Measurements from ENCODE around the gene HSD17B3. TPM values are rescaled to one million over a fixed set of nuclear protein-coding genes. Genes with fewer than 3 reads are reported as not detected.

The HSD17B3 gene
- total and polyA plus RNA-seq, 2 donors (not counting 3 experiments of a cell fraction or from before 2014, with no cell fraction given) = 0.46 TPM; not detected in 1

DNA sequence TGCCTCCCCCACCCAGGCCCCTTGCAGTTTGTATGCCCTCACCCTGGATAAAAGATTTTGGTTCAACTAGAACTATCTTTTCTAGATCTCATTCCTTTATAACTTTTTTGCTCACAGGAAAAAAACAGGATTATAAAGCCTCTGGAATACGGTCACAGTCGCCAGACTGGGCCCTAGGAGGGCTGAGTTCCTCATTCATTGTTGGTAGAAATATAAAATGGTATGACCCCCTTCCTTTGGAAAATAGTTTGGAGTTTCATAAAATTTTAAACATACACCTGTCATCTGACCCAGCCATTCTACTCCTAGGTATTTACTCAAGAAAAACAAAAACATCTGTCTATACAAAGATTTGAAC, 82.1 kb downstream of the HSD17B3 start:
- POLR2A ChIA-PET = no interaction called here
- DNase-seq (ENCODE audit: low read depth, low spot score) (no peak), FAIRE-seq (no peak)
- no peak overlapping the region for H2AFZ ChIP-seq (ENCODE audit: low read depth, low read length)
- no peaks in the 10 kb centered on the region for H3K9me3 ChIP-seq (replicated peaks; ENCODE audit: control insufficient read depth, insufficient read depth, low read length)
- H3K27ac ChIP-seq (ENCODE audit: insufficient read depth, low read depth, low read length) = no peak overlapping the region
- H3K36me3 ChIP-seq (ENCODE audit: control insufficient read depth in 2 of 2, extremely low read depth in 1 of 2, insufficient read depth in 2 of 2, low read length in 2 of 2) = no peaks in the 10 kb centered on the region
- CTCF ChIA-PET = interaction anchor here (2.7 to 3.4 kb wide), 3 partner anchors 12 to 1092 kb away, joined by 14 to 26 read pairs (median 14); no protein-coding TSS in a partner anchor
- H3K27me3 ChIP-seq (ENCODE audit: control insufficient read depth in 2 of 2, insufficient read depth in 2 of 2, low read length in 2 of 2) = peaks cover 8 to 21% of the 10 kb centered on the region in 2 experiments
- peaks cover 7% of the 10 kb centered on the region for H3K4me1 ChIP-seq (ENCODE audit: control insufficient read depth, extremely low read depth, insufficient read depth, low read length)
- BruUV-seq (replicated peaks) = no TSS peak
- TF ChIP-seq GATA2 (IDR thresholded peaks at IDR 0.05; ENCODE audit: insufficient read depth, insufficient read length, low read depth, low read length) (no peak), POLR2A (IDR thresholded peaks at IDR 0.05; ENCODE audit: low read depth, low read length) (no peak), POLR2AphosphoS5 (IDR thresholded peaks at IDR 0.05; ENCODE audit: insufficient read depth, low read depth, low read length) (no peak), EZH2 (IDR thresholded peaks at IDR 0.05; ENCODE audit: borderline replicate concordance, low read depth, low read length, severe bottlenecking) (no peak), MYC (IDR thresholded peaks at IDR 0.05; ENCODE audit: low read depth, low read length) (no peak)
- TF ChIP-seq, protein P1, sequence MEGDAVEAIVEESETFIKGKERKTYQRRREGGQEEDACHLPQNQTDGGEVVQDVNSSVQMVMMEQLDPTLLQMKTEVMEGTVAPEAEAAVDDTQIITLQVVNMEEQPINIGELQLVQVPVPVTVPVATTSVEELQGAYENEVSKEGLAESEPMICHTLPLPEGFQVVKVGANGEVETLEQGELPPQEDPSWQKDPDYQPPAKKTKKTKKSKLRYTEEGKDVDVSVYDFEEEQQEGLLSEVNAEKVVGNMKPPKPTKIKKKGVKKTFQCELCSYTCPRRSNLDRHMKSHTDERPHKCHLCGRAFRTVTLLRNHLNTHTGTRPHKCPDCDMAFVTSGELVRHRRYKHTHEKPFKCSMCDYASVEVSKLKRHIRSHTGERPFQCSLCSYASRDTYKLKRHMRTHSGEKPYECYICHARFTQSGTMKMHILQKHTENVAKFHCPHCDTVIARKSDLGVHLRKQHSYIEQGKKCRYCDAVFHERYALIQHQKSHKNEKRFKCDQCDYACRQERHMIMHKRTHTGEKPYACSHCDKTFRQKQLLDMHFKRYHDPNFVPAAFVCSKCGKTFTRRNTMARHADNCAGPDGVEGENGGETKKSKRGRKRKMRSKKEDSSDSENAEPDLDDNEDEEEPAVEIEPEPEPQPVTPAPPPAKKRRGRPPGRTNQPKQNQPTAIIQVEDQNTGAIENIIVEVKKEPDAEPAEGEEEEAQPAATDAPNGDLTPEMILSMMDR (IDR thresholded peaks at IDR 0.05; ENCODE audit: extremely low read depth in 1 of 2, insufficient read depth in 1 of 2, low read depth in 1 of 2, low read length in 2 of 2) = no peak
- TF ChIP-seq, protein P2, sequence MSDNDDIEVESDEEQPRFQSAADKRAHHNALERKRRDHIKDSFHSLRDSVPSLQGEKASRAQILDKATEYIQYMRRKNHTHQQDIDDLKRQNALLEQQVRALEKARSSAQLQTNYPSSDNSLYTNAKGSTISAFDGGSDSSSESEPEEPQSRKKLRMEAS (IDR thresholded peaks at IDR 0.05; ENCODE audit: insufficient read depth, insufficient read length) = no peak
- H3K9ac ChIP-seq (replicated peaks; ENCODE audit: extremely low read depth, insufficient read depth, low read length) = no peak overlapping the region
- H3K4me3 ChIP-seq (replicated peaks in 1 of 3; ENCODE audit: insufficient read depth in 1 of 3, low read depth in 1 of 3, low read length in 3 of 3) = no peak overlapping the region
- no peaks in the 10 kb centered on the region for H4K20me1 ChIP-seq (replicated peaks; ENCODE audit: control insufficient read depth, extremely low read depth, insufficient read depth, low read length)
- no peaks in the 10 kb centered on the region for H3K79me2 ChIP-seq (ENCODE audit: control insufficient read depth, insufficient read depth, low read length)
- no peak overlapping the region for H3K4me2 ChIP-seq (ENCODE audit: insufficient read depth, low read length)
- dilution Hi-C loops (cut with MboI; ENCODE audit: extremely low pct_ligation_motif_present, low sequenced_read_pairs) (no loop called here), intact Hi-C loops (cut with micrococcal nuclease) (loop anchor here (2.0 to 10.0 kb wide), 10 partner anchors 89 to 1437 kb away; no protein-coding TSS in a partner anchor)
- no peaks in the 10 kb centered on the region for H3K9me1 ChIP-seq (replicated peaks; ENCODE audit: control insufficient read depth, extremely low read depth, insufficient read depth, low read length)

Data from endothelial cell of umbilical vein (primary cell).